Measurements from ENCODE around the gene SAFB2.
A peak's percentile ranks its signal among the peaks of the same experiment; 100 is the strongest.

The SAFB2 gene

DNA sequence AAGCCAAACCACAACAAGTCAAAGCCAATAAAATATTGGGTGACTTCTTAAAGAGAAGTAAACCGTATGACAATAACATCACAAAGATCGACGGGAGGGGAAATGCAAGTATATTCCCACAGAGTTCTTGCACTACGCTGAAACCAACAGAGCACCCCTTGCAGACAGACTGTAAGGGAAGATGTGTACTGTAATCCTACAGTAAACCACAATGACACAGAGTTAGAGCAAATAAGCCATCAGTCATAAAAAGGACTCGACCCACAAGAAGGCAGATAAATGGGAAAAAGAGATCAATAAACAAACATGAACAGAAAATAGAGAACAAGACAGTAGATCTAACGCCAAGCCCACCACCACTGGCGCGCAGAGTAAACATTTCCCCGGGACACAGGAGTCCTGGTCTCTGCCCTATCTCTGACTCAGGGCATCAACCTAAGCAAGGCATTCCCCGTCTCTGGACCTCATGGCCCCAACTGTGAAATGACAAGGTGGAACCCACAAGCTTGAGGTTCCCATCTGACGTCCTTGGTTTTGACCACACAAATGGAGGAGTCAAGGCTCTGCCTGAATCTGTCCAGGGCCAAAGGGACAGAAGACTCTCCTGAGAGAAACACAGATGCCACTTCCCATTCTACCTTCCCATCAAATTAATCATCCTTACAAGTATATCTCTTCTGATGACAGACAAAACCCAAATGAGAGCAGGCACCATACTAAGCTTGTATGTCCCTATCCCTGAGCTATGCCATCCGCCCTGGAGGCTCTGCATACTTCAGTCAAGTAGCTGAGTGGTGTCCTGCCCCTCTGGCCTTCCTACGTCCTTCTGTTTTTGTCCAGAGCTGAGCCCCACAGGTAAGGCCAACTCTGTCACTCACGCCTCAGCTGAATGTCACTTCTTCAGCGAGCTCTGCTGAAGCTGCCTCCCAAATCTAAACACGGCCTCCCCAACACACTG lies 15.0 kb downstream of the SAFB2 start:
- no peak for DNase-seq

DNA sequence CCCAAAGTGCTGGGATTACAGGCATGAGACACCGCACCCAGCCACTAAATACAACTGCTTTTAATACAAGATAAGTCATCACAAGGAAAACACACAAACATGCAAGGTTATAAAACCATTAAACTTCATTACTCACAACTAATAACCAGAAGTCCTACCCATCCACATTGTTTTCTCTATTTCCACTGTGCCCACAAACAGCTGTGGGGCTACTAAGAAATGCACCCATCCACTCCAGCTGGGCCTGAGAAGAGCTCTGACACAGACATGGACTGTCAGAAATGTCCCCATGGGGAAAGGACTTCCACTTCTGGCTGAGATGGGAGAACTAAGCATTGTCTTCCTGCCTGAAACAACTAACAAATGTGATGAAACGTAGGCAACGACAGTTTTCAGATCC lies 17.2 kb downstream of the SAFB2 start:
- DNase-seq = no peak

DNA sequence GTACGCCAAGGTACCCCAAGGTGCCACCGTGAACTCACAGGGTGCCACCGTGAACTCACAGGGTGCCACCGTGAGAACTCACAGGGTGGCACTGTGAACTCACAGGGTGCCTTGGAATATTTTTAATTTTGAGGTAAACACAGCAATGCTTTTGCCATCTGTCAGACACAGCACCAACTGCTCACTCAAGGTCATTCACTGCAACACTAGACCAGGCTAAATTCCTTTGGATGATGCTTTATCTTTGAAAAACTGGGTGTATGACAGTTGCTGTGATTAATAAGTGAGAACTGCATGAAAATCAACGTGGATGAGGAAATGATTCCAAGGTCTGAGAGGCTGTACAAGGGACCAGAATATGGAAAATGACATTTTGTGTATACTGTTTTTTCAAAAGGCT lies 18.9 kb downstream of the SAFB2 start:
- DNase-seq = no peak

DNA sequence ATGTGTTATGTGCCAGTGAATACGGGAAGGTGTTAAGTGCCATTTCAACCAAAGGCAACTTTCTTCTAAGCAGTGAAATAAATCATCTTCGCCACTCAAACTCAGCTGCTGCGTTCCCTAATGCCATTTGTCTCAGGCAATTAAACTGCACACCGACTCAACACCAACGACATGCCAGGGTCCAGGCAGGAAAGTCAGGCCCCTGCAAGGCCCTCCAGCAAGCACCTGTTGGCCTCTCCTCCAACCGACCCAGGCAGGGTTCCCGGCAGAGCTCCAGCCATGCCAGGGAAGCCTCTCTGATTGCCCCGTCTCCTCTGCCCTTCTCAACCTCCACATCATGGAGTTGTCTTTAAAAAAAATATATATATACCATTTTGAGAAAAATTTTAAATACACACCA lies 21.8 kb downstream of the SAFB2 start:
- no peak for DNase-seq

DNA sequence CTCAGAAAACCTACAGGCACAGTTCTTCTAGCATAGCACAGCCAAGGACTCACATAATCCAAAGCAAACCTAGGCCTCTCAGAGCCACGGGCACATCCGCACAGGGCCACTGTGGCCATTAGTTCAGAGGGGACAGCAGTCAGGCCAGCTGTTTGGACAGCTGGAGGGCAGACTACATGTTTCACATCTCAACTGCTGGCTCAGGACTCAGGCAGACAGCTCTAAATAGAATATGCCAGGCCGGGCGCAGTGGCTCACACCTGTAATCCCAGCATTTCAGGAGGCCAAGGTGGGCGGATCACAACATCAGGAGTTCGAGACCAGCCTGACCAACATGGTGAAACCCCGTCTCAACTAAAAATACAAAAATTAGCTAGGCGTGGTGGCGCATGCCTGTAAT lies 26.8 kb downstream of the SAFB2 start:
- no peak for DNase-seq

DNA sequence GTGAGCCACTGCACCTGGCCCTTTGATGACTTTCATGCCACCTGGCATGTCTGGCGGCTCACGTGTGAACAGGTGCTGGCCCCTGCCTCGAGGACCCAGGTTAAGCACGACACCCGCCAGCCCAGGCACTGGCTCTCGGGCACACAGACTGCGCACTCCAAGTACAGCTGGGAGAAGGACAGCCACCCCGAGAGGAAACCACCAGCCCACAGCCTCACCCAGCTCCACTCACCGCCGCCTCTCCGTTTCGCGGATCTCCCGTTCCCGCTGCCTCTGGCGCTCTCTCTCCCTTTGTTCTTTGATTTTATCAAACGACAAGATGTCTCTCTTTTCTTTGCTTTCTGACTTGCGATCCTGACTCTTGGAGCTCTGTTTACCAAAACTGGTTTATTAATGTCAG lies 27.4 kb downstream of the SAFB2 start:
- DNase-seq = no peak

DNA sequence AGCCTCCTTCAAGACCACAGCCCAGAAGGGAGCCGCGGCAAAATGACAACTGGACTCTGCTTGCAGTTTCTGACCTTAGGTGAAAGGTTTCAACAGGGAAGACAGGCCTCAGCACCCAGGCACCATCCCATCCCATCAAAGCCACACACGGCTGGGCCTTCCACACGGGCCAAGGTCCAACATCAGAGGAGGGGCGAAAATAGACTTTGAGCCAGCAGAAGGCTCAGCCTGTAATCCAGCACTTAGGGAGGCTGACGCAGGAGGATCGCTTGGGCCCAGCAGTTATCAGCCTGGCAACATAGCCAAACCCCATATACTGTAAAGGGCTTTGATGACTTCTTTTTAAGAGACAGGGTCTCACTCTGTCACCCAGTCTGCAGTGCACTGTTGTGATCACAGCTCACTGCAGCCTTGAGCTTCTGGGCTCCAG lies 28.0 kb downstream of the SAFB2 start:
- no peak for DNase-seq

DNA sequence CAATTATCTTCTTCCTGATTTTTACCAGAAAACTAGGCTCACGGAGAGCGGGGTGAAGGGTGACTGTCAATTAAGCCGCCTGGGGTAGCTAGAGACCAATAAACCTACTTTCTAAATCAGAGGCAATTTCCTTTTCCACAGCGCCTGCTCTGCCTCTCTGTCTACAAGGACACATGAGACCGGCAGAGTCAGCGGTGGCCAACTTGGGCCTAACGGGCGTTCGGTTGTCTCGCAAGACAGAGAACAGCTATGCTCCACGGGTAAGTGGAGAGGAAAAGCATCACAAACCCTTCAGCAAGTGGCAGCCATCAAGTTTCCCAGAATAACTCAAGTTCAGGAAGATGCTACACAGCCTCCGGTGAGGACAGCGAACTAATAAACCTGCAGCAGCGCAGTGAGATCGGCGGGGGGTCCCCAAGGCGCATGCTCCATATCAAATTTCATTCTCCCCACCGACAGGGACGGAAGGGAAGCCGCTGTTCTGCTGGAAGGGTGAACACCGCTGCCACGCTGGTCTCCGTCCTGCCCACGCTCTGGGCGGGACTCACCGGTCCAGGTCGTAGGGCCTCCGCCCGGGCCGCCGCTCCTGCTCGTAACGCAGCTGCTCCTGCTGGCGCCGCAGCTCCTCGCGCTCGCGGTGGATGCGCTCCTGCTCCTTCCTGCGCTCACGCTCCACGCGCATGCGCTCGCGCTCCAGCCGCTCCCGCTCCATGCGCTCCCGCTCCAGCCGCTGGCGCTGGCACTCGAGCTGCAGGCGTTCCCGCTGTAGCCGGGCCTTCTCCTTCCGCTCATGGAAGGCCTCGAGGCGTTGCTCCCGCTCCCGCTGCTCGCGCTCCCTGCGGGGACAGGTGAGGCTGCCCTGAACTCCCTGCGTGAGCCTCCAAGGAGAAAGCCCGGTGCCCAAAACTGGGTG lies 29.0 kb downstream of the SAFB2 start:
- no peak for DNase-seq

DNA sequence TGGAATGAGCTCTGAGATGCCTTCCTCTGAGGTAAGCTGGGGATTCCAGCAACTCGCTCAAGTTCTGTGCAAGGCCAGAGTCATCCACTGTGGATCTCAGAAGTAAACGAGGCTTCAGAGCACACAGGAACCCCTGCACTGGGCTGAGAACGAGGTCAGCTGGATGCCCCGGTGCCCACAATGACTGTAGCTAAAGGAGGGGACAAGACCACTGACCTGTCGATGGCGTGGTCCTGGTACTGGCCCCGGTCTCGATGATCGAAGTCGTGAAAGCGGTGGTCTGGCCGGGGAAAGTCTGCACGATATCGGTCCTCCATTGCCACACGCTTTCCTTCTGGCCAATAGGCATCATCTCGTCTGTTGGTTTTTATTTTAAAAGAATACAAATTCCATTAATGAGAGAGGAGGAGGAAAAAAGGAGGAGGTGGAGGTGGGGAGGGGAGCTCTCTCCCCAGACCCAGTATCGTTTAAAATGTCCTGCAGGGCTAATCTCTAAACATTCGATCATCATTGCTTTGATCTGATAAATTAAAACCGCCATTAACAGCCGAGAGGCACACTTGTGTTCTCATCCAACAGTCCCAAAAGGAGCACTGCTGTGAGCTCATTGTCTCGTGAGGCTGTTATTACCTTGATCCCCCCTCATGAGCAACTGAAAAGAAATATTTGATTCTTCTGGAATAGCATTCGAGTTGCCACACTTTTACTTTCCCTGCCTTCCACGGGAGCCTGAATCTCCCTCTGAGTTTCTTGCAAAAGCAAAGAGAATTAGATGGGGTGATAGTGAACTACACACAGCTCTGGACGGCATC lies 29.8 kb downstream of the SAFB2 start:
- no peak for DNase-seq

DNA sequence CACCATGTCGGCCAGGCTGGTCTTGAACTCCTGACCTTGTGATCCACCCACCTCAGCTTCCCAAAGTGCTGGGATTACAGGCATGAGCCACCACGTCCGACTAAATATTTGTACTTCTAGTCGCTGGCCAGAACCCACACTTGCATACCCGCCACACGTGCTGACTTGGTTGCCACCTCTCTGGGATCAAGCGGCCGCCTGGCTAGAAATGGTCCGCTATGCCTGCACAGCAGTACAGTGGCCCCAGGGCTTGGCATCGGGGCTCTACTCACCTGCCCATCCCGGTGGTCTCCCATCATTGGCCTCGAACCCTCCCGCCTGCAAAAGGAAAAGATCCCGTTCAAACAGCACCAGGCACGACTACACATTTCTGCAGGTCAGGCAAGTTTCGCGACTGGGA lies 31.1 kb downstream of the SAFB2 start:
- DNase-seq = no peak

DNA sequence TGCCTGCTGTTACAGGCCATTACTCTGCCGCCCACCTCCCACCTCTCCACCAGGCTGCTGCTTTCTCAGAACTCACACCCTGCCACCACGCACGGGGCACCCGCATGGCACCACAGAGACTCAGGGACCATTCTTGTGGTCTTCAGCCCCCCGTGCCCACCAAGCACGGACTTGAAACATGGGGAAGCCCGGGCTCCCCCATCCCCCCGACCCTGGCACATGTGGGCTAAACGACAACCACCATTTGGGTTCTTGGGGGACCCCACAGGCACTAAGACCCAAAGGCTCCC lies 31.8 kb downstream of the SAFB2 start:
- no peak for DNase-seq

DNA sequence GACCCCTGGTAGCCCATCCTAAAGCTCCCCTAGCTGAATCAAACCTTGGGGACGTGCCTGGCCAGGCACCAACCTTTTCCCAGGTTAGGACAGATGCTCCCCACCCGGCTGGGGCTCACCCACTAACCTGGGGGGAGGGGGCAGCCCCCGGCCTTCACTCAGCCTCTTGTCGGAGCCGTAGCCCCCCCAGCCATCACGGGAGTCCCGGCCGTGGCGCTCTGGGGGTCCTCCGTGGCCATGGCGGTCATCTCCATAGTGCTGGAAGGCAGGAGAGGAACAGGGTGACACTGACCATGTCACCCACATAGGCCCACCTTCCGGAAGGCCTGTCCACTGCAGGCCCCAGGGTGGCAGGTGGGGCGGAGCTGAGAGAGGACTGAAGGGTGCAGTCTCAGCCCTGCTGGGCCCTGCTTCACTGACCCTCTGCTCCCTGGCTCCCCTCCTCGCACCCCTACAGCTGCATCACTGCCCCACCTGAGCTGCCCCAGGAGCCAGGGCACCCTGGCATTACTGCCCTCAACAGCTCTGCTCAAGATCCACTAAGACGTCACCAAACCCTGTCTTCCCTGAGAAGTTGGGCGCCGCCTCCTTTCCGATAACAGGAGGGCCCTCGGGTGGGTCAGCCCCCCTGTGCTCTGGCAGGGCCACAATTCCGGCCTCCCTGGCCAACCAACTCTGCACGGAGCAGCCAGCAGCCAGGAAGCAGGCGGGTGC lies 32.3 kb downstream of the SAFB2 start:
- DNase-seq = no peak

DNA sequence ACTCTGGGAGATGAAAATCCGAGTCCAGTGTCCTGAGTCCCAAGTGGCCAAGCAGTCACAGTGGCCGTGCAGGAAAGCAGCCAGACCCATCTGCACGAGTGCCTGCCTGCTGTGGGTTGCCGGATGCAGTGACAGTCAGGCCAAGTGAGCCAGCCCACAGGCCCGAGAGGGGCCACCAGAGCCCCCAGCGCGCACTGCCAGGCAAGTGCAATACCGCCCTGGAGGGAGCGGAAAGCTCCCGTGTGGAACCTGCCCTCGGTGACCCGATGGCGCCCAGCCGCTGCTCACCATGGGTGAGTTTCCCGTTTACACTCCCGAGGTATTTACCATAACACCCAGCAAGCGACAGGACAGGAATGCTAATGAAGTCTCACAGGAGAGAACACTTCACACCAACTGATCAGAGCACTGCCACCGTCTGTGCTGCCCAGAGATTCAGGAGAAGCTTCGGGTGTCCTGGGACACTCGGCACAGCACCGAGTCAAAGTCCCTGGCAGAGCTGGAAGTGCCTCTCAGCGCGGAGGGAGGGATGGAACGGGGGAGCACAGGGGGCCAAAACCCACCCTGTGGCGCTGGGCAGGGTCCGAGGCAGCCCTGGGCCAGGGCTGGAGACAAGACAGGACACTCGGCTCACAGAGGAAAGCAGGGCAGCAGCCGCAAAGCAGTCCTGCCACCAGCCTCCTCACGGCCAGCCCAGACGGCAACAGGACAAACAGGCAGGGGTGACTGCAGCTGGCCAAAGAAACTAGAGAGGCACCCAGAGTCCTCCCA lies 33.5 kb downstream of the SAFB2 start:
- no peak for DNase-seq

DNA sequence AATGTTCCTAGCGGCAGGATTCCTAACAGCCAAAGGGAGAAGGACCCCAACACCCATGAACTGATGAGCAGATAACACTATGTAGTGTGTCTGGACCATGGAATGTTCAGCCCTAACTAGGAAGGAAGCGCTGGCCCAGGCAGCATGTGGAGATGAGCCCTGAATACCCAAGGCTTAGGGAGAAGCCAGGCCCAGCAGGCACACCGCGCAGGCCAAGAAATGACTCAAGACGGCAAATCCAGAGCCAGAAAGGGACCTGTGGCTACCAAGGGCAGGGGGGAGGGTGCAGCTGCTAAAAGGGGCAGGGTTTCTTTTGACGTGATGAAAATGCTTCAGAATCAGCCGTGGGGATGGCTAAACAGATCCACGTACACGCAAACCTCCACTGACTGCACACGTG lies 34.1 kb downstream of the SAFB2 start:
- DNase-seq = peak; percentile 11

DNA sequence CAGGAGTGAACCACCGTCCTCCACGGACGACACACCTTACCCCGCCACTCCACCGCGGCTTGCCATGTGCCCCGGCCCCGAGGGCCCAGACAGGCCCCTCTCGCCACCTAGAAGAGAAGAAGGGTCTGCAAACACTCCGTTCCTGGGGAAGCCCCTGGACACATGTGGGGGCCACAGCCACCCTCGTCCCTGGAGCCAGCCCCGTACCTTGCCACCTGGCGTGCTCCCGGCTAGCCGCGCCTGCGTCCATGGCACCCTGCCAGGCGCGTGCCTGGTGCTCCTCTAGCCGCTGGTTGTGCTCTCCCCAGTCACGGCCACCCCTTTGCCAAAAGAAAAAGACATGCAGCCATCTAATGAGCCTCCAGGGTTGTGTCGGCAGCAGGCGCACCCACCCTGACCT lies 34.9 kb downstream of the SAFB2 start:
- no peak for DNase-seq

DNA sequence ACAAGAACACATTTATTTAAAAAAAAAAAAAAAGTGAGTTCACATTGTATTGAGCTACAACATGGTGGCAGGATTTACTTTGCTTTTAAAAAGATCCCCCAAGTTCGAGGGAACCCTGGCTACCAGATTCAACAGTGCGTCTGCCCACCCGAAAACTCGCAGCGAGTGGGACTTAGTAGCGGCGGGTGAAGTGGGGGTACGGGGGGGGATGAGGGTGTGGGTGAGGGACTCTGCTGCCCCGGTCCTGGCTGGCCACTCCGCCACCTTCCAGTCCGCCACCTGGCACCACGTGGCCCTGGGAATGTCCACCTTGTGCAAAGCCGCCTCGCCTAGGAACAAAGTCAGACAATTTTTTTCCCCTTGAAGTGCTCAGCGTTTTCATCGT lies 35.5 kb downstream of the SAFB2 start:
- no peak for DNase-seq

DNA sequence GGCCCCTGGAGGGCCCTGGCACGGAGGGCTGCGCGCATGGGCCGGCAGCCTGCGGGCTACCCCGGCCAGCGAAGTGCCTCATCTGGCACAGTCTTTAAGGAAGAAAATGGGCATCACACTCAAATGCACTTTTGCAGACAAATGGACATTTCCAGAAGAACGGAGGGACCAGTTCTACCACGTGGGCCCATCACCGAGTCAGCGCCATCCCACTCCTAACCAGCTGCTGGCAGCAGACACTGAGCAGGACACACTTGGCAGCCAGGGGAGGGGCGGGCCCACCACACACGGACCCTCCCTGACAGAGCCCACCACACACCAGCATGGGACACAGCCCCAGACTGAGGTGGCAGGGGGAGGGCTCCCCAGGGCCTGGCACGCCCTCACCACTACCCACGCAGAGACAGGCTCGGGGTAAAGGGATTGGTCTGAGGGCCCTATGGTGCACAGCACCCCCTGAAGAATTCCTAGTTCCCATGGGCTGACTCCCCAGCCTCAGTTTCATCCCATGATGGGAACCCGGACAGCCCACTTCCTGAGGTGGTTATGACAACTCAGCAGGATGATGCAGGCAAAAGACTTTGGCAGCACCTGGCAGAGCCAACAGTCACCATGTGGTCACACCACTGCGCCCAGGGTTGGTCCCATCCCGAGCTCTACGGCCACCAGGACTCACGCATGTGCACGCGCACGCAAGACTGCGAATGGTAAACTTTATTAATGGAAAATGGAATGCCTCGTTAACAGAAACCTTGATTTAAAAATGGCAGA lies 36.1 kb downstream of the SAFB2 start:
- DNase-seq = no peak

DNA sequence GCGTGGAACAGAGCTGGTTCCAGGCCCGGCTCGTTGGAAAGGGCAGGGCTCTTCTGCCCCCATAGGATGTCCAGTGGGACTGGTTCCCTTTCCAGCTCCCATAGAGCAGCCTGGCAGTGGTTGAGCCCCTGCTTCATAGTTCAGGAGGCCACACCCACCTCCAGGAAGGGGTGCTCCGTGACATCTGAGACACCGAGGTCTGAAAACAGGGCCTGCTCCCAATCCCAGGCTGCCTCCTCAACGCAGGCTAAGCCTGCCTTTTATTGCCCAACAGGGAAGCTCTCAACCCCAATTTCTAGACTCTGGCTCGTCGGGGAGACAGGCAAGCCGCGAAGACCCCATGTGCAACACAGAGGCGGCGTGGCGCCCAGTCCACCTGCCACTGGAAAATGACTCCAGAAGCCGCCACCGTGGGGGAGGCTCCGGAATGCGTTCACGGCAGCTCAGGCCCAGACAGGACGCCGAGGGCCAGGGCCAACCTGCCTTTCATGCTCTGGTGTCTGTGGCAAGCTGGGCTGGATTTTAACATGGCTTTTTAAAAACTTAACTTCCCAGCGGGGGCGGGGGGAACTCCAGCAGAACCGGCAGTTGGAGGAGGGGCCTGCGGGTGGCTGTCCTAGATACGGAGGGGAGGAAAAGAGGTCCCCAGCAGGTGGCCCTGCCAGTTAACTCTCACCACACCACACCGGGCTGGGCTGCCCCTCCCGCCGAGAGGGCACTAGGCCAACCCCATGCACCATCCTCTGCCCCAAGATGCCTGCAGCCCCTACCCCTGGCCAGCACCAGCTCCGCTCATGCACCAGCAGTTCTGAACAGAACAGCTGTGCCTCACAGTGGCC lies 36.9 kb downstream of the SAFB2 start:
- DNase-seq = peak; percentile 7

DNA sequence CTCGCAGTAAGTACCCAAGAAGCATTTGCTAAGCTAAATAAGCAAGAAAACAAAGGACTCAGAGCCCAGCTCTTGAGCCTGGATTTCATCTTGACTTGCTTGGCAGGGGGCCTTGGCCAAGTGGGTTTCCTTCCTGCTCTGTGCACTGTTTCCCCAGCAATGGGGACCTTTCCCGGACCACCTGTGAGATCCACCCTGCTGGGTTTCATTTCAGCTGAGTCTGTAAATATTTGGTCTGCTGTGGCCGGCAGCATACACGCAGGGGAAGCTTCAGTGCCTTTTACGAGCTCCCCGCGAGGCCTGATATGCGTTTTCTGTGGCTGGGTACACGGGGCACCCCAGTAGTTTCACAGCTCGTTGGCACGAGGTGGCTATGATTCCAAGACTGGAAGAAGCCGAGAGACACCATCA lies 42.4 kb downstream of the SAFB2 start:
- no peak for DNase-seq

DNA sequence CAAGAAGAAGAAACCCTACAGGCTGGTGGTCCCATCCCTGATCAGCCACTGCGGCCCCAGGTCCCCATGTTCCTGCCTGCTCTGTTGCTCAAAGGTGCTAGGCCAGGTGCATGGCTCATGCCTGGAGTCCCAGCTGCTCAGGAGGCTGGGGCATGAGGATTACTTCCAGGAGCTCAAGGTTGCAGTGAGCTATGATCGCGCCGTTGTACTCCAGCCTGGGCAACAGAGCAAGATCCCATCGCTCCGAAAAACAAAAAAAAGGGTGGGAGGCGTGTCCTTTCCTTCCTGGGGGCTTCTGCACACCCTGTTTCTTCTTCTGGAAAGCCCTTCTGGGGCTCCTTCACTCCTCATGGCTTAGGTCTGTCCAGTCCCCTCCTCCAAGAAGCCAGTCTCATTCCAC lies 42.9 kb downstream of the SAFB2 start:
- DNase-seq = no peak
